Measurements from ENCODE around the gene SRGAP2C.
"Not testable (repeated sequence)": the region's sequence is repeated elsewhere in the genome, so short reads cannot be mapped to it uniquely, and the experiment has no call there.

The SRGAP2C gene

GRCh38 chr1:121280699-121281317 lies 96.0 kb downstream of the SRGAP2C start:
- DNase-seq (ENCODE audit: low spot score), result not testable (repeated sequence)

GRCh38 chr1:121281480-121281879 lies 96.7 kb downstream of the SRGAP2C start:
- not testable (repeated sequence) for DNase-seq (ENCODE audit: low spot score)

GRCh38 chr1:121283587-121284180 lies 98.9 kb downstream of the SRGAP2C start:
- DNase-seq (ENCODE audit: low spot score), result not testable (repeated sequence)

GRCh38 chr1:121292590-121292989 lies 107.8 kb downstream of the SRGAP2C start:
- not testable (repeated sequence) for DNase-seq (ENCODE audit: low spot score)

- DNase-seq (ENCODE audit: low spot score), result not testable (repeated sequence)
Measured at GRCh38 chr1:121293263-121294204, 108.8 kb downstream of the SRGAP2C start.

GRCh38 chr1:121294205-121294570 lies 109.4 kb downstream of the SRGAP2C start:
- DNase-seq (ENCODE audit: low spot score), result not testable (repeated sequence)

GRCh38 chr1:121296563-121296962 lies 111.8 kb downstream of the SRGAP2C start:
- DNase-seq (ENCODE audit: low spot score), result not testable (repeated sequence)

- DNase-seq (ENCODE audit: low spot score), result not testable (repeated sequence)
Measured at GRCh38 chr1:121298529-121298928, 113.8 kb downstream of the SRGAP2C start.

GRCh38 chr1:121299514-121300149 lies 114.9 kb downstream of the SRGAP2C start:
- not testable (repeated sequence) for DNase-seq (ENCODE audit: low spot score)

- DNase-seq (ENCODE audit: low spot score), result not testable (repeated sequence)
Measured at GRCh38 chr1:121301876-121302275, 117.1 kb downstream of the SRGAP2C start.

- DNase-seq (ENCODE audit: low spot score), result not testable (repeated sequence)
Measured at GRCh38 chr1:121307759-121308158, 123.0 kb downstream of the SRGAP2C start.

GRCh38 chr1:121315509-121315908 lies 130.7 kb downstream of the SRGAP2C start:
- not testable (repeated sequence) for DNase-seq (ENCODE audit: low spot score)

GRCh38 chr1:121316081-121316480 lies 131.3 kb downstream of the SRGAP2C start:
- DNase-seq (ENCODE audit: low spot score), result not testable (repeated sequence)

- not testable (repeated sequence) for DNase-seq (ENCODE audit: low spot score)
Measured at GRCh38 chr1:121317491-121318468, 133.0 kb downstream of the SRGAP2C start.

- DNase-seq (ENCODE audit: low spot score), result not testable (repeated sequence)
Measured at GRCh38 chr1:121318687-121319086, 133.9 kb downstream of the SRGAP2C start.

GRCh38 chr1:121321660-121322059 lies 136.9 kb downstream of the SRGAP2C start:
- not testable (repeated sequence) for DNase-seq (ENCODE audit: low spot score)

- not testable (repeated sequence) for DNase-seq (ENCODE audit: low spot score)
Measured at GRCh38 chr1:121324726-121325125, 140.0 kb downstream of the SRGAP2C start.

GRCh38 chr1:121332141-121332540 lies 147.4 kb downstream of the SRGAP2C start:
- DNase-seq (ENCODE audit: low spot score), result not testable (repeated sequence)

GRCh38 chr1:121332599-121333562 lies 148.1 kb downstream of the SRGAP2C start:
- not testable (repeated sequence) for DNase-seq (ENCODE audit: low spot score)

- not testable (repeated sequence) for DNase-seq (ENCODE audit: low spot score)
Measured at GRCh38 chr1:121337958-121338357, 153.2 kb downstream of the SRGAP2C start.

All from AG08396 (cell line).